Right lobe of liver (tissue), 6 donors: ENCODE measurements around the gene DCTD. TPM values are rescaled to one million over a fixed set of nuclear protein-coding genes. Genes with fewer than 3 reads are reported as not detected.

ENCODE experiments used
- ATAC-seq, 4 donors: fragments of 200-7000 bp; cut with Tn5 transposase; one replicate each; pipeline ENCODE4 v1.9.1; 2020; ENCODE audit warnings: mild to moderate bottlenecking in 4 of 4, moderate library complexity in 4 of 4
- DNase-seq, 3 donors: peaks; one replicate each; pipeline ENCODE4 v3.0.0-alpha.2; 2020
- H3K27ac ChIP-seq, 3 donors: fragments of 200-600 bp; one replicate each; pipeline ENCODE4 v1.8.0; 2022
- H3K27me3 ChIP-seq, 2 donors: fragments of 200-600 bp; one replicate each; pipeline ENCODE4 v1.8.0; 2022
- H3K36me3 ChIP-seq, 4 donors: fragments of 200-600 bp; sonication (generic) in 1 of 4; one replicate each; pipeline versions ENCODE4 v1.5.1 to v1.8.0; 2017 to 2022; ENCODE audit warnings: control low read depth in 1 of 4
- H3K4me1 ChIP-seq, 4 donors: fragments of 200-600 bp; sonication (generic) in 1 of 4; one replicate each; pipeline versions ENCODE4 v1.5.1 to v1.8.0; 2017 to 2022; ENCODE audit warnings: control low read depth in 1 of 4
- H3K4me3 ChIP-seq, 3 donors: fragments of 200-600 bp; one replicate each; pipeline ENCODE4 v1.8.0; 2022
- H3K9me3 ChIP-seq, 4 donors: fragments of 200-600 bp; sonication (generic) in 1 of 4; one replicate each; pipeline versions ENCODE4 v1.5.1 to v1.8.0; 2017 to 2022; ENCODE audit warnings: control low read depth in 1 of 4
- CTCF ChIP-seq, 4 donors: fragments of 200-600 bp in 3 of 4; fragments of 450-650 bp in 1 of 4; IDR thresholded peaks; one replicate each; pipeline versions ENCODE4 v1.5.1 to v1.8.0; 2016 to 2022; ENCODE audit warnings: antibody characterized with exemption in 4 of 4, mild to moderate bottlenecking in 2 of 4
- POLR2A ChIP-seq: fragments of 450-650 bp; IDR thresholded peaks from one replicate; pipeline ENCODE4 v1.6.1; 2017; ENCODE audit warnings: antibody characterized with exemption, mild to moderate bottlenecking
- WGBS: methylation state at CpG from one replicate; pipeline ENCODE4 v1.1.6; 2018; ENCODE audit warnings: low coverage, low lambda C conversion rate; ENCODE audit not compliant: insufficient coverage; ENCODE audit errors: missing lambda C conversion rate; 5-methylcytosine and 5-hydroxymethylcytosine counted together
- intact Hi-C, 2 donors: fragments of 100-400 bp; cut with DNase I; formaldehyde crosslinking; loops; one replicate each; pipeline versions ENCODE4 v1.11.2 to v1.14.1; 2022
- total RNA-seq, 6 experiments: library from RNA; depleted of rRNA in 2 of 6; stranded (reverse); fragments of >200 nt in 2 of 6; fragmentation: NEBNext Ultra II Directional in 3 of 6; extraction: Animal tissue kit (Norgen Biotek cat#: 25700) in 3 of 6; gene quantifications; one replicate each; pipeline versions ENCODE4 v1.1.0 to v1.2.4, GENCODE V29; 2016 to 2023
- donor health status: DM: no; HTN: yes; CAD: no.
- donor health status: DM: no; HTN: no; CAD: no.
- donor health status: DM: no; HTN: no; CAD: no.
- donor health status: DM: no; HTN: yes; CAD: no.
- donor health status: DM: no; HTN: yes; CAD: no.

The DCTD gene
- total RNA-seq, 6 experiments from 2014 or later: 45.7 to 61.3 (median 51.2) TPM

- no peaks in the 10 kb centered on the region for H3K9me3 ChIP-seq
- no peak overlapping the region for H3K27ac ChIP-seq
- 40% methylated on average over 2 of the region's 10 CpGs for WGBS
- no peaks in the 10 kb centered on the region for H3K27me3 ChIP-seq
- H3K36me3 ChIP-seq: no peaks in the 10 kb centered on the region
- ATAC-seq (no peak), DNase-seq (no peak)
- peaks cover 0 to 13% (median 5%) of the 10 kb centered on the region in 4 donors for H3K4me1 ChIP-seq
- no peak for TF ChIP-seq POLR2A
- H3K4me3 ChIP-seq: no peak overlapping the region
- intact Hi-C loops: no loop called here
Measured at GRCh38 chr4:182861346-182861745, 55.8 kb downstream of the DCTD start.

DNA sequence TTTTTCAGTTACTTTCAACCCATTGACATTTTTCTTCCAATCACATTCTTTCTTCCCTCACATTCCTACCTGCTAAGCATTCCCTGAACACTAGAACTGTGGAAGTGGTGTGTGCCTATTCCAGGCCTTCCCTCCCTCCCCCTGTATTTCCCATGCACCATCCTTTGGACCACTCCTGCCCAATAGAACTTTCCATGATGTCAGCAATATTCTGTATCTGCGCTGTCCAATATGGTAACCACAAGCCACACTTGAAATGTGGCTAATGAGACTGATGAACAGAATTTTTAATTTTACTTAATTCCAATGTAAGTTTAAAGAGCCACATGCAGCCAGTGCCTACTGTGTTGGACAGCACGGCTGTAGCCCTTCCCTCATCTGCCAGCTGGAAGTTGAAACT is 57.5 kb downstream of the DCTD start:
- Histone ChIP-seq H3K27ac (no peak overlapping the region), H3K4me3 (no peak overlapping the region), H3K27me3 (no peaks in the 10 kb centered on the region), H3K4me1 (peaks cover 0 to 13% (median 5%) of the 10 kb centered on the region in 4 donors), H3K9me3 (no peaks in the 10 kb centered on the region), H3K36me3 (no peaks in the 10 kb centered on the region)
- DNase-seq (no peak), ATAC-seq (no peak)
- intact Hi-C loops: no loop called here
- WGBS: 88% methylated on average over 1 of the region's 2 CpGs
- TF ChIP-seq CTCF (IDR thresholded peaks at IDR 0.05): no peak
- TF ChIP-seq POLR2A: no peak

GRCh38 chr4:182858711-182859110 is 58.5 kb downstream of the DCTD start:
- no peak for DNase-seq
- no peaks in the 10 kb centered on the region for H3K27me3 ChIP-seq
- H3K4me3 ChIP-seq: no peak overlapping the region
- intact Hi-C loops: no loop called here
- H3K27ac ChIP-seq: no peak overlapping the region
- no peak for ATAC-seq
- 86% methylated on average over 4 of the region's 4 CpGs for WGBS
- H3K9me3 ChIP-seq: no peaks in the 10 kb centered on the region
- peaks cover 0 to 13% (median 5%) of the 10 kb centered on the region in 4 donors for H3K4me1 ChIP-seq
- no peak for TF ChIP-seq POLR2A
- no peak for TF ChIP-seq CTCF (IDR thresholded peaks at IDR 0.05)
- H3K36me3 ChIP-seq: no peaks in the 10 kb centered on the region

- no peak for ATAC-seq
- H3K9me3 ChIP-seq: no peaks in the 10 kb centered on the region
- H3K4me3 ChIP-seq: no peak overlapping the region
- H3K27me3 ChIP-seq: no peaks in the 10 kb centered on the region
- H3K4me1 ChIP-seq: no peaks in the 10 kb centered on the region
- intact Hi-C loops: no loop called here
- TF ChIP-seq POLR2A: no peak
- TF ChIP-seq CTCF (IDR thresholded peaks at IDR 0.05): no peak
- no peak for DNase-seq
- no peak overlapping the region for H3K27ac ChIP-seq
- 97% methylated on average over 15 of the region's 15 CpGs for WGBS
- H3K36me3 ChIP-seq: no peaks in the 10 kb centered on the region
Measured at GRCh38 chr4:182856862-182857261, 60.3 kb downstream of the DCTD start.

DNA sequence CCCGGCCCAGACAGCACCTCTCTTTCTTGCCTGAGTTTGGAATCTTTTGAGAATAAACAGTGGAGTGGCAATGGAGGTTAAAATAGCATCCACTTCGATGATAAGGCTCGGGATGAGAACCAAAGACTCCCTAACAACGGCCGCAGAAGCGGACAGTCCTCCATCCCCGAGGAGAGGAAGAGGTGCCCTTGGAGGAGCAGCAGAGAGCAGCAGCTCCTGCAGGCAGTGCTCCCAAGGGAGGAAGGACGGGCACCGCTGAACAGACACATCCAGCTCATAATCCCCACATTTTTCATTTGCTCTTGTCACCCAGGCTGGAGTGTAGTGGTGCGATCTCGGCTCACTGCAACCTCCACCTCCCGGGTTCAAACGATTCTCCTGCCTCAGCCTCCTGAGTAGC is 61.3 kb downstream of the DCTD start:
- Histone ChIP-seq H3K4me3 (no peak overlapping the region), H3K27ac (no peak overlapping the region), H3K27me3 (no peaks in the 10 kb centered on the region), H3K9me3 (no peaks in the 10 kb centered on the region), H3K36me3 (no peaks in the 10 kb centered on the region), H3K4me1 (no peaks in the 10 kb centered on the region)
- DNase-seq (no peak), ATAC-seq (no peak)
- TF ChIP-seq POLR2A (no peak), CTCF (IDR thresholded peaks at IDR 0.05) (no peak)
- intact Hi-C loops: no loop called here
- 79% methylated on average over 7 of the region's 13 CpGs for WGBS
